ENCODE results near the gene SPAG5. TPM values are rescaled to one million over a fixed set of nuclear protein-coding genes. Genes with fewer than 3 reads are reported as not detected.

Gene SPAG5
- total RNA-seq, 1 donor from 2014 or later: 12.0 TPM

Other genes starting within 250 kb of the SPAG5 start
- 49.7 TPM for gene POLDIP2, start 241.5 kb downstream of the SPAG5 start, total RNA-seq
- gene SEBOX, start 233.8 kb downstream of the SPAG5 start, total RNA-seq: not detected
- 1.0 TPM for gene VTN, start 228.7 kb downstream of the SPAG5 start, total RNA-seq
- gene SARM1, start 227.3 kb downstream of the SPAG5 start, total RNA-seq: 11.4 TPM
- gene SLC46A1, start 192.8 kb downstream of the SPAG5 start, total RNA-seq: 6.5 TPM
- 1.1 TPM for gene SLC13A2, start 125.4 kb downstream of the SPAG5 start, total RNA-seq
- 0.21 TPM for gene FOXN1, start 92.7 kb downstream of the SPAG5 start, total RNA-seq
- 15.1 TPM for gene UNC119, start 46.4 kb downstream of the SPAG5 start, total RNA-seq
- gene PIGS, start 27.5 kb downstream of the SPAG5 start, total RNA-seq: 52.4 TPM
- 10.7 TPM for gene ALDOC, start 22.1 kb downstream of the SPAG5 start, total RNA-seq
- 6.9 TPM for gene RSKR, start 15.2 kb upstream of the SPAG5 start, total RNA-seq
- gene BLTP2, start 46.1 kb upstream of the SPAG5 start, total RNA-seq: 104 TPM
- gene SDF2, start 62.9 kb upstream of the SPAG5 start, total RNA-seq: 41.4 TPM
- gene SUPT6H, start 63.2 kb upstream of the SPAG5 start, total RNA-seq: 51.7 TPM
- gene PROCA1, start 112.9 kb upstream of the SPAG5 start, total RNA-seq: 0.21 TPM
- 78.9 TPM for gene RAB34, start 118.8 kb upstream of the SPAG5 start, total RNA-seq
- gene RPL23A, start 121.0 kb upstream of the SPAG5 start, total RNA-seq: 554 TPM
- gene TLCD1, start 127.2 kb upstream of the SPAG5 start, total RNA-seq: not detected
- gene NEK8, start 129.8 kb upstream of the SPAG5 start, total RNA-seq: 4.1 TPM
- 18.6 TPM for gene TRAF4, start 145.0 kb upstream of the SPAG5 start, total RNA-seq
- gene FAM222B, start 243.8 kb upstream of the SPAG5 start, total RNA-seq: 3.2 TPM

All from tongue (tissue), 1 donor.